NCI-H526 (cell line): Measurements from ENCODE around the gene IL1R2.
A peak's percentile ranks its signal among the peaks of the same experiment; 100 is the strongest.
"Not testable (repeated sequence)": the region's sequence is repeated elsewhere in the genome, so short reads cannot be mapped to it uniquely, and the experiment has no call there.

ENCODE experiments used
- DNase-seq, 2 experiments: peaks; one replicate each; lab custom pipeline; 2025; lab: John Stamatoyannopoulos, UW

Gene IL1R2

GRCh38 chr2:101998896-101999789, 7.4 kb downstream of the IL1R2 start:
- DNase-seq: peak; percentile 27 to 69

DNA sequence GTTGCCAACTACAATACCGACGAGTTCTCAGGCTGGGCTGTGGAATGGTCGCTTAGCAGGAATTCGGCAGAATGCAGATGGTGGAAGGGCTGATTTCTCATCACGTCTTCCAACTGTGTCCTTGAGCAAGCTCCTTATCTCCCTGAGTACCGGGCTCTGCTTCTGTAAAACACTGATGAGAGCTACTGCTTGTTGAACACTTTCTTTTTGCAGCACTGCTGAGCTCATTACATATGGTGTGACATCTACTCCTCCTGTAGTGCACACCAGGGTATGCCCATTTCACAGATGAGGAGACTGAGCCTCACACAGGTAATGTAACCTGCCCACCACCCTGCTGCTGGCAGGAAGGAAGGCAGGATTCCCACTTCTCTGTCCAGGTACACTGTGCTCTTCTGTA, 8.3 kb downstream of the IL1R2 start:
- no peak for DNase-seq

GRCh38 chr2:102000813-102001766, 9.3 kb downstream of the IL1R2 start:
- DNase-seq: no peak

DNA sequence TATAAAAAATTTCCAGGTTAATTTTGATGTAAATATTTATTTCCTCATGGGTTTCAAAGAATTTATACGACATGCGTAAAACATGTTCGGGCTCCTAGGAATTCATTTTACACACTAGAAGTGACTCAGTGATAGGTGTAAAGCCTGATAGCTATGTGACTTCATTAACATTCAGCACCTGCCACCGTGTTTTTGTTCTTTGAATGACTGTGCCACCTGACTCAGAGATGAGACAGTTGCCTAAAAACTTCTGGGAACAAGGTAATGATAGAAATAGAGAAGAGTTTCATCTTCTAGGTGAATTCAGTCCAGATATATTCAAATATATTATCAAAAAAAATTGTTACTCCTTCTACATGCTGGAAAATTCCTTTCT, 10.0 kb downstream of the IL1R2 start:
- DNase-seq: peak in 1 of 2 experiments; percentile 4

DNA sequence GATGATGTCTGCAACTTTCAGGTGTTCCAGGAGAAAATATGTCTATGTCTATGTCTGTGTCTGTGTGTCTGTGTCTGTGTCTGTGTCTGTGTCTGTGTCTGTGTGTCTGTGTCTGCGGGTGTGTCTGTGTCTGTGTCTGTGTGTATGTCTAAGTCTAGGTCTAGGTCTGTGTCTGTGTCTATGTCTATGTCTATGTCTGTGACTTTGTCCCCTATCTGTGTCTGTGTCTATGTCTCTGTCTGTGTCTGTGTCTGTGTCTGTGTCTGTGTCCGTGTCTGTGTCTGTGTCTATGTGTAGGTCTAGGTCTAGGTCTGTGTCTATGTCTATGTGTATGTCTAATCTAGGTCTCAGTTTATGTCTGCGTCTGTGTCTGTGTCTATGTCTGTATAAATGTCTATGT, 10.5 kb downstream of the IL1R2 start:
- DNase-seq: no peak

- DNase-seq: not testable (repeated sequence)
Measured at GRCh38 chr2:102002909-102003308, 11.1 kb downstream of the IL1R2 start.

DNA sequence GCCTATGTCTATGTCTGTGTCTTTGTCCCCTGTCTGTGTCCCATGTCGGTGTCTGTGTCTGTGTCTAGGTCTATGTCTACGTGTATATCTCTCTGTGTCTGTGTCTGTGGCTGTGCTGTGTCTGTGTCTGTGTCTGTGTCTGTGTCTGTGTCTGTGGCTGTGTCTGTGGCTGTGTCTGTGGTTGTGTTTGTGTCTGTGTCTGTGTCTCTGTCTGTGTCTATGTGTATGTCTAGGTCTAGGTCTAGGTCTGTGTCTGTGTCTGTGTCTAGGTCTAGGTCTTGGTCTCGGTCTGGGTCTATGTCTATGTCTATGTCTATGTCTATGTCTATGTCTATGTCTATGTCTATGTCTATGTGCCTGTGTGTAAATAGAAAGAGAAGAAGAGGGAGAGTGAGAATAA, 11.9 kb downstream of the IL1R2 start:
- DNase-seq: no peak

DNA sequence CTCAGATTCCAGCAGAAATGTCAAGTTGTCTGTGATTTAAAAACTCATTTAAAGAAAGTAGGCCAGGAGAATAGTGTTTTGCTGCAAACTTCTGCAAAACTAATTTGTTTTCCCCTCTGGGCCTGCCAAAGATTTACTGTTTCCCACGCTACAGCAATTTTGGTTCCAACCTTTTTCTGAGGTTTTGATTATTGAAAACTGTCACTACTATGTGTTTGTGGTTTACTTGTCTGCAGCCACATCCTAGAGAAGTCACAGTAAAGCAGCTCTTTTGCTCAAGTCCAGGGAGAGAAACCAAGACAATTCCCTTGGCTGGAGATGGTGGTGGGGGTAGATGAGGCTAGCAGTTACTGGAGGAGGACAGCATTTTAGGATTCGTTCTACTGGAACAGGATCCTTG, 12.8 kb downstream of the IL1R2 start:
- DNase-seq: no peak

DNA sequence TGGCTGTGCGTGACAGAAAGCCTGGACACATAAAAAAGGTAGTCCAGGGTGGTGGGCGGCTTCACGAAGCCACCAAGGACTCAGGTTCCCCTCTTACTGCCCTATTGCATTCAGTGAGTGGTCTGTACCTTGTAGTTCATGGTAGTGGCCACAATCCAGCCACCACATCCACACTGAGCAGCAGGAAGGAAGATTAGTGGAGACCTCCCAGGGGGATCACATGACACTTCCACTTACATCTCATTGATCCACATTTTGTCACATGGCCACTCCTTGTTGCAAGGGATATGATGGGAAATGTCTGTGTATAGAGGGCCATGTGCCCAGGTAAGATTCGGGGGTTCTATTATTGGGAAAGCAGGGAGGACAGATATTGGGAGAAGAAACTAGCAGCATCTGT, 13.7 kb downstream of the IL1R2 start:
- DNase-seq: no peak

DNA sequence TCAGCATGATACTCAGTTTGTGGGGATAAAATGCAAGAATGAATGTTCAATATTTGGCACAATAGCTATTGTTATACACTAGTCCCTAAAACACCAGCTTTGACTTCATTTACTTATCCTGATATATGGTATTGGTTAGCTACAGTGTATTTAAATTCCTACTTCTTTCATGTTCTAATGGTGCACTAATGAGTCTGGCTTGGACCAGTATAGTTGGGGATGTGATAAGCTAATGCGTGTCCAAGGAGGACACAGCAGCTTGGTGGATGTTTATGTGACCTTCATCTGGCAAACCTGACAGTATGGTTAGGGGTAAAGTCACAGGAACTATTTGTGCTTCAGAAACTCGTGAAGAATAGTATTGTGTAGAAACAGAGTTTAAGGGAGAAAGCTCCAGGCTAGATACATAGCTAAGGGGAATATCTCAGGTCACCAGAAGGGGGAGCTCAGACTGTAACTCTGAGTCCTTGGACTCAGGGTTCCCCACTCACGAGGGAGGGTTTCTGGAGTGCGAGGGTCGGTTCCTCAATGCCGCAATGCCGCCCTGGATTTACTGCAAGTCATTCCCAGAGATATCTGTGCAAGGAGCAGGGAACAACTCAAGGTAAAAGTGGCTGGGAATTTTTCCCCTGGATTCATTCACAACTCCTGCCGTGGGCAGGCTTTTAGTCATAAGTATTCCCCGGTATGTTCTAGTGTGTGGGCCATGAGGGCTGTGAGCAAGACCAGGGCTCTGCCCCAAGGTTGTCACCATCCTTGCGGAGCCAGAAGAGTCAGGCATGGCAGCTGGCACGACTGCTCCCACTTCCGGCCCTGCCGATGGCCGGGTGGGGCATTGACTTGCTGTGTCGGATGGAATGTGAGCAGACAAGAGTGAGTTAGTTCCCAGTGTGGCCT, 14.5 kb downstream of the IL1R2 start:
- DNase-seq: peak in 1 of 2 experiments; percentile 53

DNA sequence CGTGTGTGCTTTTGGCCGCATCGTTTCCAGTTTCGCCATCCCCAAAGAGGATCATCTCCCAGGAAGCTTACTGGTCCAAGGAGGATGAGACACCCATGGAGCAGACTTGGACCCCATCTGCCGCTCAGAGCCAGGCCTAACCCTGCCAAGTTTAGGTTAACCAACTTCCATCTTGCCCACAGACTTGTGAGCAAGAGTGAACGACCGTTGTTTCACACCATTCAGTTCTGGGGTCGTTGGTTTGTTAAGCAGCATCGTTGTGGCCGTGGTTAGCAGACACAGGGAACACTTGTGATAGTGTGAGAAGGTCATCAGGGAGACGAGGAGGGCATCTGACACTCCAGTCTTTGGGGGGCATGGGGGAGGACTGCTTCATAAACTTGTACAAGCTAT, 15.1 kb downstream of the IL1R2 start:
- DNase-seq: no peak

DNA sequence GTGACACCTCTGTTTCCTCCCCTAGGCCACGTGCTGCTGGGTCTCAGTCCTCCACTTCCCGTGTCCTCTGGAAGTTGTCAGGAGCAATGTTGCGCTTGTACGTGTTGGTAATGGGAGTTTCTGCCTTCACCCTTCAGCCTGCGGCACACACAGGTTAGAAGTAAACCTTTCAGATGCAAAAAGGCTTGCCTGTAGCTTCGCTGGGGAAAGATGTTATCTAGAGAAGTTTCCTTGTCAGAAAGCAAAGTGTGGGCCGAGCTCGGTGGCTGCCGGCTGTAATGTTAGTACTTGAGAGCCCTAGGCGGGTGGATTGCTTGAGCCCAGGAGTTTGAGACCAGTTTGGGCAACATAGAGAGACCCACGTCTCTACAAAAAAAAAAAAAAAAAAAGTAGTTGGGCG, 16.7 kb downstream of the IL1R2 start:
- DNase-seq: no peak

GRCh38 chr2:102009557-102009956, 17.8 kb downstream of the IL1R2 start:
- DNase-seq: no peak

DNA sequence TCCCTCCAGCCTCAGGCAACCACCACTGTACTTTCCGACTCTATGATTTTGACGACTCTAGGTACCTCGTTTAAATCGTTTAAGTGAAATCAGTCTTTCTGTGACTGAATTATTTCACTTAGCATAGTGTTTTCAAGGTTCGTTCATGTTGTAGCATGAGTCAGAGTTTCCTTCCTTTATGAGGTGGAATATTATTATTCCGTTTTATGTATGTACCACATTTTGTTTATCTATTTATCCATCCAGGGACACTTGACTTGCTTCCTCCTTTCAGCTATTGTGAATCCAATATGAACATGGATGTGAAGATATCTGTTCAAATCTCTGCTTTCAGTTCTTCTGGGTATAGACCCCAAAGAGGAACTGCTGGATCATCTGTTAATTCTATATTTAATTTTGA, 19.1 kb downstream of the IL1R2 start:
- no peak for DNase-seq

DNA sequence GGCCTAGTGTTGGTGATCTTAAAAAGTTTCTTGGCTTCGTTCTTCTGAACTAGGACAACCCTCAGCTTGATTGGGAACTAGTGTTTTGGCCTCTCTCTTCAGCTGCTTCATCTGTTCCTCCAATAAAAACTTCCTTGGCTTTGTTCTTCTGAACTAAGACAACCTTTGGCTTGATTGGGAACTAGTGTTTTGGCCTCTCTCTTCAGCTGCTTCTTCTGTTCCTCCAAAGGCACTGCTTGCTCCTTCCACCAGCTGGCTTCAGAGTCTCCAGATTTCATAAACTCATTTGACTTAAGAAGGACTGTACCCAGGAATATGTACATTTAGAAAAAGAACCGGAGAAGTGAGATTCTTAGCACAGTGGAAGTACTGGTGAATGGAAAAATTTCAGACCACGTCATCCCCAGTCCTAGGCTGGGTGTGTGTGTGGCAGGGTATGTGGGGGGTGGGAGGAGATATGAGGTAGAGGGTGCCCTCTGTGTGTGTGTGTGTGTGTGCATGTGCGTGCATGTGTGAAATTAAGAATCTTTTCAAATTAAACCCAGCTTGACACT, 20.4 kb downstream of the IL1R2 start:
- DNase-seq: no peak

DNA sequence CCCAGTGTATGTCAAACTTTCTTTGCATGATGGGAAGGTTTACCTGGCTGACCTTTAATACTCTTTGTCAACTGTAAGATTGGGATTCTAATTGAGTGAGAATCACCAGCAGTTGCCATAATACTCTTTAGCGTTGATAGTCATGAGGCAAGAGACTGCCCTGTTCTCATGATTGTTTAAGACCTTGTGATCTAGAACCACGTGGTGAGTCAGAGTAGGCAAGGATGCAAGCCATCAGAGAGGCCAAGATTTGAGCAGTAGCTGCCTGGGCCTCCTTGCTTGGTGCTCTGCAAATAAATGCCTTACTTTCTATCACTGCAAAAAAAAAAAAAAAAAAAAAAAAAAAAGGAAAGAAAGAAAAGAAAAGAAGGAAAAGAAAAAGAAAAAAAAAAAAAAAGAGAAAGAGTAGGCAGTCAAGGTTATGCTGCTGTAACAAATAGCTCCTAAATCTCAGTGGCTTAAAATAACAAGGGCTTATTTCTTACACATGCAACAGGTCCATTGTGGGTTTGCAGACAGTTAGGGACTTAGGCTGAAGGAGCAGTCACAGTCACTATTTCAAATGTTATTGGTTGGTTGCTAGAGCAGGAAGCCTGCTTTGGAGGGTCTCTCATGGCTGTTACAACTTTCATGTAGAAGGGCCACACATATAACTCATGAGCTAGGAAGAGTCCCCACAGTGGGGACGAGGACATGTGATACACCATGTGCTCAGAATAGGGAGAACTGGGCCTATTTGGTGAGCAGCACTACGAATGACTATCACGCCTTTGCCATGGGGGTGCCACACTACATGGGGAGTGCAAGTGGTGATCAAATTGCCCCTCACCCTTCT, 21.7 kb downstream of the IL1R2 start:
- no peak for DNase-seq

DNA sequence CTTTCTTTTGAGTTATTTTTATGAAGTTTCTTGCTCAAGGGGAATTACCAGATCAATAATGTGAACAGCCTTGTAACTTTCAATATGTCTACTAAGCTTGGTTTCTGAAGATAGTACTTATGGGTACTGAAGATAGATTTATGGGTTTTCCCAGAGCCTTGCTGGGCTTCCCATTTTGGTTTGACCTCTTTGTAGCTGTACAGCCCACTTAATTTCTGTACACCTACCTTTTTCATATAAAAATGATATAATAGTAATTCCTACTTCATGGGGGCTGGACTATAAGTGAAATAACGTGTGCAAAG, 22.2 kb downstream of the IL1R2 start:
- DNase-seq: no peak

DNA sequence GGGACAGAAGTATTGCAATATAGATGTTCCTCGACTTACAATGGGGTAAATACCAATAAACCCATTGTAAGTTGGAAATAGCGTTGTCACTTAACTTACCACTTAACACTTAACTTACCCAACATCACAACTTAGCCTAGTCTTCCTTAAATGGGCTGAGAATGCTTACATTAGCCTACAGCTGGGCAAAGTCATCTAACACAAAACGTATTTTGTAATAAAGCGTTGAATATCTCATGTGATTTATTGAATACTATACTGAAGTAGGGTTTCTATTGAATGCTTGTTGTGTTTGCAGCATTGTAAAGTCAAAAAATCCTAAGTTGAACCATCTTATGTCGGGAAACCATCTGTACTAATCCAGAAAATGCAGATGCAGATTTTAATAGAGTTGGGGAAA, 23.6 kb downstream of the IL1R2 start:
- no peak for DNase-seq

DNA sequence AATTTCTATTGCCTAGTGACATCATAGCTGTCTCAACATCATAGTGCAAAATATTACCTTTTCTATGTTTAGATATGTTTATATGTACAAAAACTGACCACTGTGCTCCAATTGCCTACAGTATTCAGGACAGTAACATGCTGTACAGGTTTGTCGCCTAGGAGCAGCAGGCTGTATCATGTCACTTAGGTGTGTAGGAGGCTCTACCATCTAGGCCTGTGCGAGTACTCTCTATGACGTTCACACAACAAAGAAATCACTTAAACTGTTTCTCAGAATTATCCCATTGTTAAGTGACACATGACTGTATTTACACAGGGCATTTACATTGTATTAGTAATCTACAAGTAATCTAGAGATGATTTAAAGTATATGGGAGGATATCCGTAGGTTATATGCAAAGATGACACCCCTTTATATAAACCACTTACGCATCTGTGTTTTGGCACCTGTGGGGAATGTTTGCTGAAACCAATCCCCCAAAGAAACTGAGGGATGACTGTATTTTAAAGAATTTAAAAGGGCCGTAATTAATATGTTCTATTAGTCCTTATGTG, 24.7 kb downstream of the IL1R2 start:
- no peak for DNase-seq

DNA sequence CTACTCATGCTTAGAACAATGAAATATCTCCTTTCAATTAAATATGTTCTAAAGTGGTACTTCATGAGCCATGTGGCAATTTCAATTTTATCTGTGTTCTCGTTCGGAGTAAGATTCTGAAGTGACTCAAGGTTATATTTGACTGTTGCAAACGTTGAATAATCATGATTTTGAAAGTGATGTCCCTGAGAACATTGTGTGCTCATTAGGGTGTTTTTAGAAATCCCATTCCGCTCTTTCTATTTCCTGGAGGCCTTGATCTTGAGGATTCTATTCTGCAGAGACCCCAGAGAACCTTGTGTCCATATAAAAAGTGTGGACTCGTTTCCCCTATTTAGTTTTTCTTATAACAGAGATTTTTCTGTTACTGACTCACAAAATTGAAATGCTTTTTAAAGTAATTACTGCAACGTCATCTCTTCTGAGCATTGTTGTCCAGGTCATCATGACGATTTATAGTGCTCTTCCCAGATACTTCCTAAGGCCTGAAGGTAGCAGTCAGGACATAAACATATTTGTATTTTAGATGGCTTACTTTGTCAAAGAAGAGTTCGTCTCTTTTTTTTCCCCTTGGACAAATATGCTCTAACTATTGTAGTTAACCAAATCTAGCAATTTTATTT, 27.2 kb downstream of the IL1R2 start:
- no peak for DNase-seq
